HepG2 (cell line): Measurements from ENCODE around the gene CAPN7. TPM values are rescaled to one million over a fixed set of nuclear protein-coding genes. Genes with fewer than 3 reads are reported as not detected.

Source experiments
- CHCHD3 ChIP-seq: sonication (generic); formaldehyde crosslinking; IDR thresholded peaks from 2 replicates; pipeline ENCODE4 v1.8.0; 2022; ENCODE audit warnings: mild to moderate bottlenecking, missing genetic modification reagents, moderate library complexity
- FOXJ3 ChIP-seq: sonication (generic); formaldehyde crosslinking; IDR thresholded peaks from 2 replicates; pipeline ENCODE4 v1.4.0; 2020; ENCODE audit warnings: missing genetic modification reagents, mild to moderate bottlenecking, borderline replicate concordance
- GLMP ChIP-seq: sonication (generic); formaldehyde crosslinking; IDR thresholded peaks from 2 replicates; pipeline ENCODE4 v1.9.0; 2021; ENCODE audit warnings: missing genetic modification reagents, mild to moderate bottlenecking, borderline replicate concordance
- GTF3A ChIP-seq: sonication (generic); formaldehyde crosslinking; conservative IDR thresholded peaks from 2 replicates; pipeline ENCODE4 v1.4.0; 2020; ENCODE audit warnings: mild to moderate bottlenecking, missing genetic modification reagents
- IKZF1 ChIP-seq: fragments of 450-650 bp; IDR thresholded peaks from 2 replicates; pipeline ENCODE4 v1.7.1; 2016
- IKZF4 ChIP-seq: sonication (generic); formaldehyde crosslinking; IDR thresholded peaks from 2 replicates; pipeline ENCODE4 v1.5.1; 2020; ENCODE audit warnings: borderline replicate concordance, mild to moderate bottlenecking, low read depth, missing genetic modification reagents; ENCODE audit errors: not compliant biosample characterization
- NCOA5 ChIP-seq: sonication (generic); formaldehyde crosslinking; IDR thresholded peaks from 2 replicates; pipeline ENCODE4 v1.4.0; 2020; ENCODE audit warnings: missing genetic modification reagents
- NFYB ChIP-seq: sonication (generic); formaldehyde crosslinking; IDR thresholded peaks from 2 replicates; pipeline ENCODE4 v1.4.0; 2020; ENCODE audit warnings: missing genetic modification reagents
- ONECUT2 ChIP-seq: sonication (generic); formaldehyde crosslinking; IDR thresholded peaks from 2 replicates; pipeline ENCODE4 v1.4.0; 2020; ENCODE audit warnings: missing genetic modification reagents
- POLR2A ChIP-seq, 2 experiments: IDR thresholded peaks; 2 replicates each; pipeline ENCODE4 v1.6.1; 2011; ENCODE audit warnings: low read depth in 2 of 2, low read length in 2 of 2, mild to moderate bottlenecking in 1 of 2, moderate library complexity in 1 of 2; ENCODE audit not compliant: insufficient read depth in 1 of 2
- RBFOX2 ChIP-seq: fragments of 200-400 bp; formaldehyde crosslinking; IDR thresholded peaks from 2 replicates; pipeline ENCODE4 v1.6.1; 2017; ENCODE audit warnings: low read depth, mild to moderate bottlenecking, low read length
- SMYD3 ChIP-seq: sonication (generic); formaldehyde crosslinking; IDR thresholded peaks from 2 replicates; pipeline ENCODE4 v1.8.1; 2023; ENCODE audit warnings: mild to moderate bottlenecking, missing genetic modification reagents
- SRF ChIP-seq: IDR thresholded peaks from 2 replicates; pipeline ENCODE4 v1.6.1; 2011; ENCODE audit warnings: mild to moderate bottlenecking, low read depth, low read length, moderate library complexity
- ZNF224 ChIP-seq: sonication (generic); formaldehyde crosslinking; IDR thresholded peaks from 2 replicates; pipeline ENCODE4 v1.5.0; 2020; ENCODE audit warnings: mild to moderate bottlenecking, missing genetic modification reagents
- ZNF30 ChIP-seq: sonication (generic); formaldehyde crosslinking; IDR thresholded peaks from 2 replicates; pipeline ENCODE4 v1.5.0; 2020; ENCODE audit warnings: mild to moderate bottlenecking, missing genetic modification reagents
- ZNF672 ChIP-seq: sonication (generic); formaldehyde crosslinking; IDR thresholded peaks from 2 replicates; pipeline ENCODE4 v1.8.1; 2022; ENCODE audit warnings: missing genetic modification reagents
- ZNF691 ChIP-seq: sonication (generic); formaldehyde crosslinking; IDR thresholded peaks from 2 replicates; pipeline ENCODE4 v1.4.0; 2020; ENCODE audit warnings: missing genetic modification reagents, low read depth, mild to moderate bottlenecking, borderline replicate concordance
- ZNF891 ChIP-seq: sonication (generic); formaldehyde crosslinking; IDR thresholded peaks from 2 replicates; pipeline ENCODE4 v1.5.0; 2020; ENCODE audit warnings: mild to moderate bottlenecking, missing genetic modification reagents
- ZSCAN30 ChIP-seq: sonication (generic); formaldehyde crosslinking; IDR thresholded peaks from 2 replicates; pipeline ENCODE4 v1.5.0; 2020; ENCODE audit warnings: mild to moderate bottlenecking, missing genetic modification reagents
- polyA plus RNA-seq, 8 experiments: library from polyadenylated mRNA; depleted of rRNA in 3 of 8; stranded (reverse) in 7 of 8; unstranded in 1 of 8; fragments of >200 nt; fragmentation: Illumina TruSeq in 4 of 8; extraction: Trizol in 4 of 8; gene quantifications; 2 replicates each; pipeline versions ENCODE4 v1.2.1 to v1.2.3, GENCODE V29; 2011 to 2016; ENCODE audit warnings: low read depth in 4 of 8, missing spikeins in 1 of 8, mixed read lengths in 1 of 8; ENCODE audit not compliant: insufficient read depth in 1 of 8
- total RNA-seq, 5 experiments: library from RNA; depleted of rRNA; stranded (reverse); fragments of >200 nt; fragmentation: Illumina TruSeq; extraction: Trizol; gene quantifications; 2 replicates each; pipeline ENCODE4 v1.2.3, GENCODE V29; 2016; ENCODE audit warnings: low read depth in 1 of 5
- TF ChIP-seq, protein P1 (sequence below): sonication (generic); formaldehyde crosslinking; IDR thresholded peaks from 2 replicates; pipeline ENCODE4 v1.4.0; 2020; ENCODE audit warnings: missing genetic modification reagents
- TF ChIP-seq, protein P2 (sequence below): fragments of 450-650 bp; IDR thresholded peaks from 2 replicates; pipeline ENCODE4 v1.6.1; 2017; ENCODE audit warnings: mild to moderate bottlenecking
- TF ChIP-seq, protein P3 (sequence below): sonication (generic); formaldehyde crosslinking; IDR thresholded peaks from 2 replicates; pipeline ENCODE4 v1.5.0; 2020; ENCODE audit warnings: mild to moderate bottlenecking, missing genetic modification reagents
- TF ChIP-seq, protein P4 (sequence below): sonication (generic); formaldehyde crosslinking; IDR thresholded peaks from 2 replicates; pipeline ENCODE4 v1.5.0; 2020; ENCODE audit warnings: missing genetic modification reagents

Gene CAPN7
- total and polyA plus RNA-seq, 2 of the 13 experiments (the other 11 are each of a cell fraction or from before 2014, with no cell fraction given) = 16.7 to 36.8 TPM

DNA sequence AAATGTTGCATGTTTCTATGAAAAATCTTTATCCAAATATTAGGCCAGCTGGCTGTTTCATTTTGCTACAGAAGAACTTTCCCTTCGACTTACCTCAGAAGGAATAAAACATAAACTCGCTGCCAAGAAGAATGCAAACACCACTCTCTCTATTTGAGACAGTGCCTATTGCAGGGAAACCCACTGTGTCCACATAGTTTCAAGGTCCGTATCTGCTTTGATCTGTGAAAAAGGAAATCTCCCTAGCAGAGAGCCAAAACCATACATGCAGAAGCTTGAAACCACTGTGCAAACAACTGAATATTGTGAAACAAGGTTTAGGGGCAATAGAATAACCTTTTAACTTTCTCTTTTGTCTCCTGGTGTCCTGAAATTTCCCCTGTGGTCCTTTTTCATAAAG, 35.0 kb upstream of the CAPN7 start (continued):
- no peak for TF ChIP-seq ZNF891 (CRISPR knock-in tag)
- TF ChIP-seq ZSCAN30 (CRISPR knock-in tag) = no peak
- TF ChIP-seq SMYD3 (CRISPR knock-in tag) = no peak
- TF ChIP-seq IKZF4 (CRISPR knock-in tag) = no peak
- TF ChIP-seq ZNF691 (CRISPR knock-in tag) = no peak
- no peak for TF ChIP-seq ZNF224 (CRISPR knock-in tag)
- TF ChIP-seq, protein P1, sequence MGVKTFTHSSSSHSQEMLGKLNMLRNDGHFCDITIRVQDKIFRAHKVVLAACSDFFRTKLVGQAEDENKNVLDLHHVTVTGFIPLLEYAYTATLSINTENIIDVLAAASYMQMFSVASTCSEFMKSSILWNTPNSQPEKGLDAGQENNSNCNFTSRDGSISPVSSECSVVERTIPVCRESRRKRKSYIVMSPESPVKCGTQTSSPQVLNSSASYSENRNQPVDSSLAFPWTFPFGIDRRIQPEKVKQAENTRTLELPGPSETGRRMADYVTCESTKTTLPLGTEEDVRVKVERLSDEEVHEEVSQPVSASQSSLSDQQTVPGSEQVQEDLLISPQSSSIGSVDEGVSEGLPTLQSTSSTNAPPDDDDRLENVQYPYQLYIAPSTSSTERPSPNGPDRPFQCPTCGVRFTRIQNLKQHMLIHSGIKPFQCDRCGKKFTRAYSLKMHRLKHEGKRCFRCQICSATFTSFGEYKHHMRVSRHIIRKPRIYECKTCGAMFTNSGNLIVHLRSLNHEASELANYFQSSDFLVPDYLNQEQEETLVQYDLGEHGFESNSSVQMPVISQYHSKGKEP (CRISPR knock-in tag) = no peak
- TF ChIP-seq SRF = peak; percentile 68; the same call in 1 of the 2 replicates
- TF ChIP-seq ZNF672 (CRISPR knock-in tag) = no peak
- TF ChIP-seq NCOA5 (CRISPR knock-in tag) = no peak
- TF ChIP-seq, protein P2, sequence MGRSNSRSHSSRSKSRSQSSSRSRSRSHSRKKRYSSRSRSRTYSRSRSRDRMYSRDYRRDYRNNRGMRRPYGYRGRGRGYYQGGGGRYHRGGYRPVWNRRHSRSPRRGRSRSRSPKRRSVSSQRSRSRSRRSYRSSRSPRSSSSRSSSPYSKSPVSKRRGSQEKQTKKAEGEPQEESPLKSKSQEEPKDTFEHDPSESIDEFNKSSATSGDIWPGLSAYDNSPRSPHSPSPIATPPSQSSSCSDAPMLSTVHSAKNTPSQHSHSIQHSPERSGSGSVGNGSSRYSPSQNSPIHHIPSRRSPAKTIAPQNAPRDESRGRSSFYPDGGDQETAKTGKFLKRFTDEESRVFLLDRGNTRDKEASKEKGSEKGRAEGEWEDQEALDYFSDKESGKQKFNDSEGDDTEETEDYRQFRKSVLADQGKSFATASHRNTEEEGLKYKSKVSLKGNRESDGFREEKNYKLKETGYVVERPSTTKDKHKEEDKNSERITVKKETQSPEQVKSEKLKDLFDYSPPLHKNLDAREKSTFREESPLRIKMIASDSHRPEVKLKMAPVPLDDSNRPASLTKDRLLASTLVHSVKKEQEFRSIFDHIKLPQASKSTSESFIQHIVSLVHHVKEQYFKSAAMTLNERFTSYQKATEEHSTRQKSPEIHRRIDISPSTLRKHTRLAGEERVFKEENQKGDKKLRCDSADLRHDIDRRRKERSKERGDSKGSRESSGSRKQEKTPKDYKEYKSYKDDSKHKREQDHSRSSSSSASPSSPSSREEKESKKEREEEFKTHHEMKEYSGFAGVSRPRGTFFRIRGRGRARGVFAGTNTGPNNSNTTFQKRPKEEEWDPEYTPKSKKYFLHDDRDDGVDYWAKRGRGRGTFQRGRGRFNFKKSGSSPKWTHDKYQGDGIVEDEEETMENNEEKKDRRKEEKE = no peak
- no peak for TF ChIP-seq POLR2A (IDR thresholded peaks at IDR 0.05; ENCODE audit: insufficient read depth in 1 of 2, low read depth in 2 of 2, low read length in 2 of 2)
- TF ChIP-seq, protein P3, sequence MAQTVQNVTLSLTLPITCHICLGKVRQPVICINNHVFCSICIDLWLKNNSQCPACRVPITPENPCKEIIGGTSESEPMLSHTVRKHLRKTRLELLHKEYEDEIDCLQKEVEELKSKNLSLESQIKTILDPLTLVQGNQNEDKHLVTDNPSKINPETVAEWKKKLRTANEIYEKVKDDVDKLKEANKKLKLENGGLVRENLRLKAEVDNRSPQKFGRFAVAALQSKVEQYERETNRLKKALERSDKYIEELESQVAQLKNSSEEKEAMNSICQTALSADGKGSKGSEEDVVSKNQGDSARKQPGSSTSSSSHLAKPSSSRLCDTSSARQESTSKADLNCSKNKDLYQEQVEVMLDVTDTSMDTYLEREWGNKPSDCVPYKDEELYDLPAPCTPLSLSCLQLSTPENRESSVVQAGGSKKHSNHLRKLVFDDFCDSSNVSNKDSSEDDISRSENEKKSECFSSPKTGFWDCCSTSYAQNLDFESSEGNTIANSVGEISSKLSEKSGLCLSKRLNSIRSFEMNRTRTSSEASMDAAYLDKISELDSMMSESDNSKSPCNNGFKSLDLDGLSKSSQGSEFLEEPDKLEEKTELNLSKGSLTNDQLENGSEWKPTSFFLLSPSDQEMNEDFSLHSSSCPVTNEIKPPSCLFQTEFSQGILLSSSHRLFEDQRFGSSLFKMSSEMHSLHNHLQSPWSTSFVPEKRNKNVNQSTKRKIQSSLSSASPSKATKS (CRISPR knock-in tag) = no peak
- TF ChIP-seq NFYB (CRISPR knock-in tag) = no peak
- no peak for TF ChIP-seq RBFOX2
- no peak for TF ChIP-seq GLMP (CRISPR knock-in tag)
- no peak for TF ChIP-seq IKZF1
- TF ChIP-seq ZNF30 (CRISPR knock-in tag) = no peak
- TF ChIP-seq, protein P4, sequence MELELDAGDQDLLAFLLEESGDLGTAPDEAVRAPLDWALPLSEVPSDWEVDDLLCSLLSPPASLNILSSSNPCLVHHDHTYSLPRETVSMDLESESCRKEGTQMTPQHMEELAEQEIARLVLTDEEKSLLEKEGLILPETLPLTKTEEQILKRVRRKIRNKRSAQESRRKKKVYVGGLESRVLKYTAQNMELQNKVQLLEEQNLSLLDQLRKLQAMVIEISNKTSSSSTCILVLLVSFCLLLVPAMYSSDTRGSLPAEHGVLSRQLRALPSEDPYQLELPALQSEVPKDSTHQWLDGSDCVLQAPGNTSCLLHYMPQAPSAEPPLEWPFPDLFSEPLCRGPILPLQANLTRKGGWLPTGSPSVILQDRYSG = no peak
- no peak for TF ChIP-seq GTF3A (CRISPR knock-in tag)
- peak; percentile 83 for TF ChIP-seq ONECUT2 (CRISPR knock-in tag)
- TF ChIP-seq FOXJ3 = peak; percentile 93
- no peak for TF ChIP-seq CHCHD3 (CRISPR knock-in tag)
